ENCODE data around the gene ANKRD44.

The ANKRD44 gene

DNA sequence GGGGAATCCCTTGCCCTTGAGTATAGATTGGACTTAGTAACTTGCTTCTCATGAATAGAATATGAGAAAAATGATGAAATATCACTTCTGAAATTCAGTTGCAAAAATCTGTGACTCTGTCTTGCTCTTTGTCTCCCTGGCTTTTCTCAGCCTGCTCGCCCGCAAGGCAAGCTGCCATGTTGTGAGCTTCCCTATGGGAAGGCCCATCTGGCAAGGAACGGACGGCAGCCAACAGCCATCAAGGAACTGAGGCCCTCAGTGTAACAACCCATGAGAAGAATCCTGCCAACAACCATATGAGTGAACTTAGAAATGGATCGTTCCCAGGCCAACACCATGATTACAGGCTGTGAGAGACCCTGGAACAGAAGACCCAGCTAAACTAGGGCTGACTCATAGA lies 325.7 kb downstream of the ANKRD44 start:
- DNase-seq (ENCODE audit: low spot score) = no peak

DNA sequence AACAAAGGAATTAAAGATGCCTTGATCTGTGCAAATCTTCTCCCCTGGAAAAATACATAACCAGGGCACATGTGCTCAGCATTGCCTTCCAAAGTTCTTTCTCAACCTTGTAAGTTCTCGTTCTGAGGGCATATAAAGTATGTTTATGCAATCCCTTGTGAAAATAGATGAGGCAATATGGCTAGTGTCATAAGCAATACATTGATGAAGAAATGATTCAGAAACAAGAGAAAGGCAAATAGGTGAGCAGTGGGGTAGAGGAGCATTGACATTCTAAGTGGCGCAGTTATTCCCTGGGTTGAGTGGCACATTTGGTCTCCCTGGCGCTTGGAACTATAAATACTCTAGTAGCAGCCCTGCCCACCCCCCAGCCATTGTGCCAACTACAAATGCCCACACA lies 326.6 kb downstream of the ANKRD44 start:
- no peak for DNase-seq (ENCODE audit: low spot score)

DNA sequence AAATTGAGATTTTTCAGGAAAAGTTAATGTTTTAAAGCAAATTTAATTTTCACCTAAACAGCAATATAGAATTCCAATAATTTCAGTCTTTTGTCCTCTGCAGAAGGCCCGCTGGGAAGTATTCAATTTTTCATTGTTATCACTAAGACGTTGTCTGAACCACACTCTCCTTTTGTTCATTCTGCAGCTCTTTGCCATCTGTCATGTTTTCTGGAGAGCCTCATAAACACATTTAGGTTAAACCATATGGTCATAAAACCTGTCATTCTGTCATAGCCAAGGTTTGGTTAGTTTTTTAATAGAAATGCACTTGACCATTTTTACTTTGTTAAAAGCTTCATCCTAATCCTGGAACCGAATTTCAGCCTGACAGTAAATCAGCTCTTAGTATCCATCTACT lies 330.1 kb downstream of the ANKRD44 start:
- no peak for DNase-seq (ENCODE audit: low spot score)

DNA sequence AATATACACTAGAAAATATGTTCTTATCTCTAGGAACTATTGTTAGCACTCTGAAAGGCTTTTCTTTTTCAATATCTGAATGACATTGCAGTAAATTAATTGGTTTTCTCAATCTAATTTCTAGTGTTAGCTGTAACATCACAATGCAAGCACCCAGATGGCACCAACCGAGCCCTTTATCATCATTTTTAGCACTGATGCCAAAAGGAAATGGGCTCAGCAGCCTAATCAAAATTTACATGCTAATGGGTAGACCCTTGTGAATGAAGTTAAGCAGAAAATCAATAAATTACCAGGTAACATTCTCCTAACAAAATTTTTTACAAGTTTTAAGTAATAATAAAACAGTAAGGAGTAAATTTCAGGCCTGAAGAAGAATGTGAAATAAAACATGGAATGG lies 330.6 kb downstream of the ANKRD44 start:
- no peak for DNase-seq (ENCODE audit: low spot score)

DNA sequence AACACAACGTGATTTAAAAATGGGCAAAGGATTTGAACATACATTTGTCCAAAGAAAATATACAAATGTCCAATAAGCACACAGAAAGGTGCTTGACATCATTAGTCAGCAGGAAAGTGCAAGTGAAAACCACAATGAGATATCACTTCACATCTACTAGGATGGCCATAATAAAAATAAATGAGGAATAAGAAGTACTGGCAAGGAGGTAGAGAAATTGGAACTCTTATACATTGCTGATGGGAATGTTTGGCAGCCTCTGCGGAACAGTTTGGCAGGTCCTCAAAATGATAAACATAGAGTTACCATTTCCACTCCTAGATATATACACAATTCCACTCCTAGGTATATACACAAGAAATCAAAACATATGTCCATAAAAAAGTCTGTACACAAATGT lies 333.1 kb downstream of the ANKRD44 start:
- DNase-seq (ENCODE audit: low spot score) = no peak

DNA sequence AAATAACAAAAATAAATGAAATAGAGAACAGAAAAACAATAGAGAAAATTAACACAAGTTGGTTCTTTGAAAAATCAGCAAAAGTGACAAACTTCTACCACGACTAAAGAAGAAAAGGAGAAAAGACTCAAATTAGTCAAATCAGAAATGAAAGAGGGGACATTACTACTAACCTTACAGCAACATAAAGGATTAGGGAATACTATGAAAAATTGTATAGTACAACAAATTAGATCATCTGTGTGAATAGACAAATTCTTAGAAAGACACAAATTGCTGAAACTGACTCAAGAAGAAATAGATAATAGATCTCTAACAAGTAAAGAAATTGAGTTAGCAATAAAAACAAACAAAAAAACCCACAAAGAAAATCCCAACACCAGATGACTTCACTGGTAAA lies 335.6 kb downstream of the ANKRD44 start:
- no peak for DNase-seq (ENCODE audit: low spot score)

DNA sequence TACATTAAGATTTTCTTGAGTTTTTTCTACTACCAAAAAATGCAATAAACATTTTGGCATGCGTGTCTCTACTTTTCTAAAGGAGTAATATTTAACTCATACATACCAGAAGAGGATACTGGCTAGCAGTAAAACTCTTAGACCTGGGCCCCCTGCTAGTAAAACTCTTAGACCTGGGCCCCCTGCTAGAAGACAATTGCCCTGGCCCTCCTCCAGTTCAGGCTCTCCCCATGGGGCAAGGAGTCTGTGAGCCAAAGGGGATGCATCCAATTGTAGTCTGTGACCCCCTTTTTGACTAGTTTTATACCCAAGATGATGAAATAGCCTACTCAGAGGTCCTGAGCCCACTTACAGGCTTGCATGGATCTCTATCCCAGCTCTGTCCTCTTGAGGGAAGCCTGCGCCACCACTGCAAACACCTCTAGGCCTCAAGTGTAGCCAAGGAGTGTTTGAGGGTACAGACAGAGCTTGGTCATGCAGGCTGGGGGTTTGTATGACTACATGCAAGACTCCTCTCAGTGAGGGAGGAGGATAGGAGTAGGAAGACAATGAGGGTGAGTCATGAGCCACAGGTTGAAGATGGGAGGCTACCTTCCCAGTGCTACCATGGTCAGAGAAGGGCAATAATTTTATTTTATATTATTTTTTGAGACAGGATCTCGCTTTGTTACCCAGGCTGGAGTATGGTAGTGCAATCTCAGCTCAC lies 338.9 kb downstream of the ANKRD44 start:
- DNase-seq (ENCODE audit: low spot score) = no peak

DNA sequence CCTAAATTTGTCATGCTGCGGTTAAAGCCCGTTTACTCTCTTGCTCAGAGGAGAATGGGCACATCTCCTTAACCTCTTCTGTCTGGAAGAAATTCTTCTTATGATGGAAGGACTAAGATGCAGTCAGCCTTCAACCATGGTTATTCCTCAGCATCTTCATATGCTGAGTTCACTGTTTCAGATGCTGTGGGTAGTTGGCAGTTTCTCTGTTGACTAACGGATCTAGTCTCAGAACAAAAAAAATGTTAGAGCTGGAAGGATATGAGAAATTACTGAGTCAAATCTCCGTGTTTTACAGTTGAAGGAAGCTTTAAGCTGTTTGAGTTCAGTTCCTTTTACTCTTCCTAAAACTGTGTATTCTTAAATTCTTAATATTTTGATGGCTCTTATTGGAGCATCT lies 340.5 kb downstream of the ANKRD44 start:
- DNase-seq (ENCODE audit: low spot score) = no peak

DNA sequence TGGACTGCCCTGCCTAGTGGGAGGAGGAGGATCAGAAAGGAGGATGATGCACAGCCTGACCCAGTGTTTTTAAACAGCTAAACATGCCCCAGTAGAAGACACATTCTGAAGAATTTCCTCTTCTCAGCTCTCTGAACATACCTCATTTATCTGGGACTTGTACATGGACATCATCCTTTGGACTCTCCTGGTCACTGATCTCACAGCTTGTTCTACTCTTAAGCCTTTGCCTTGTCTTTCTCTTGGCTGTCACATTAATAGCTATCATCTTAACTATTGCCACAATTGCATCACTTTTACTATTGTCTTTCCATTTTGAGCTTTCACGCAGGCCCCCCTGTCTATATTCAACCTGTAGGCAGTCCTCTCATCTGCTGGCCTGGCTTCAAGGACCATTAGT lies 342.1 kb downstream of the ANKRD44 start:
- DNase-seq (ENCODE audit: low spot score) = no peak

DNA sequence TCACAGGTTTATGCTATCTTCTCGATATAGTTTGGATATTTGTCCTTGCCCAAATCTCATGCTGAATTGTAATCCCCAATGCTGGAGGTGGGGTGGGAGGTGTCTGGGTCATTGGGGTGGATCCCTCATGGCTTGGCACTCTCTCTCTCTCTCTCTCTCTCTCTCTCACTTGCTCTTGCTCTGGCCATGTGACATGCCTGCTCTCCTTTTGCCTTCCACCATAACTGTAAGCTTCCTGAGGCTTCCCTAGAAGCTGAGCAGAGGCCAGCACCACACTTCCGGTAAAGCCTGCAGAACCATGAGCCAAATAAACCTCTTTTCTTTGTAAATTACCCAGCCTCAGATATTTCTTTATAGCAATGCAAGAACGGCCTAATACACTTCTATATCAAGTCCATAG lies 342.8 kb downstream of the ANKRD44 start:
- no peak for DNase-seq (ENCODE audit: low spot score)

DNA sequence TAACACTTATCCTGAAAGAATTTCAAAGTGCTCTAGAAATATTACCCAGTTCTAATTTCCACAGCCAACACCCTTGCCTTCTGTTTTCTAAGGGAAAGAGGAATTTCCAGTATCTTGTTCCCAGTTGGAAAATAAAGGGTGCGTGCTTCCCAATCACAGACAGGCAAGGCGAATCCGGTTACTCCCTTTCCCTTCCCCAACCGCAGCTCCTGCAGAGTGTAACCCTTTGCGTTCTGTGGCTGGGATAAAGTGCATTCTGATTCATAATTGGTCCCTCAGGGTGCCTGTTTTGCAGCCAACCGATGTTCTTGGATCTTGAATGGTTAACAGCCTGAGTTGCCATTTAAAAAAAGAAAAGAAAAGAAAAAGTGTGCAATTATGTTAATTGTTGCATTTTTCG lies 343.5 kb downstream of the ANKRD44 start:
- no peak for DNase-seq (ENCODE audit: low spot score)

DNA sequence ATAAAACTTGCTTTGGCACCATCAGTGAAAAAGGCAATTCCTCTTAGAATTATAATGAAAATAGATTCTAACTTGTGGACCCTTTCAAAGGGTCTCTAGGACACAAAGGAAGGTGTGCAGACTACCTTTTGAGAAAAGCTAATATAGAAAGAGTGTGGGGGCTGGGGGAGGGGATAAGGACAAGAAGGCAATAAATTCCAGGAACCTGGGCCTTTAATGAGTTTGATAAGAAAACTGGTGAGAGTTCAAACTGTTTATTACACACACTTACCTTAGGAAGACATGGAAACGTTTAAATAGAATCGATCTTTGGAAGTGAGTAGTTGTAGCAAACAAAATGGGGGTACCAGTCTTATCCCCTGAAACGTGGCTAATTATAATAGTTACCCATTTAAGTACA lies 344.5 kb downstream of the ANKRD44 start:
- DNase-seq (ENCODE audit: low spot score) = no peak

DNA sequence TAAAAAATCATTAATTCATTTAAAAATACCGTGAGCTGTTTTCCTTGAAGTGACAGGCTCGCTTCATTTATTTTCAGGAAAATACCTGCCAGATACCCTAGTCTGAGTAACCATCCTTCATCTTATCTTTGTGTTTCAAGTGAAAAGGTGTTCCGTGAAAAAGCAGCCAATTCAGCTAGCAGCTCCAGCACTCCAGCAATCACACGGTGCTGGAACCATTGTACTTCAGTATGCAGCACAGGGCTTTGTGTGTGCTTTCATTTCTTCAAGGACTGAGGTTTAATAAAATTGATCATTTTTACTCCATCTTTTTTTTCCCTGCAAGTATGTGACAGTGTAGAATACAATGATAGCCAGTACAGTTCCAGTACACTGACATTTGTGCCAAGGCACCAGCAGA lies 344.9 kb downstream of the ANKRD44 start:
- no peak for DNase-seq (ENCODE audit: low spot score)

DNA sequence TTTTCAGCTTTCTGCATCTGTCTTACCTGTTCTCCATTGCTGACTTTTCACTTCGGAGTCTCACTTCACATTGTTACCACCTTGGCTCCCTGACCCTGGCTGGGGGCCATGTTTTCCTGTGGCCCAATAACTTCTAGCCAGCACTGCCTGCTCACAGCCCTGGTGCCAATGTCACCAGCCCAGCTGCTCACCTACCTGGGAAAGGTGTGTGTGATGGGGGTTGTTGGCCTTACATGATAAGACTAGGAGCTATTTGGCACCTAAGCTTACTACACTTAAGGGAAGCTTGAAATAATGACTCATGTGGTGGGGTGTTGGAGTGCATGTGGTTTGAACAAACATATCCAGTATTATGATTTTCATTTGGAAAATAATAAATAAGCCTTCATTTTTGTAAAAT lies 346.6 kb downstream of the ANKRD44 start:
- DNase-seq (ENCODE audit: low spot score) = no peak

DNA sequence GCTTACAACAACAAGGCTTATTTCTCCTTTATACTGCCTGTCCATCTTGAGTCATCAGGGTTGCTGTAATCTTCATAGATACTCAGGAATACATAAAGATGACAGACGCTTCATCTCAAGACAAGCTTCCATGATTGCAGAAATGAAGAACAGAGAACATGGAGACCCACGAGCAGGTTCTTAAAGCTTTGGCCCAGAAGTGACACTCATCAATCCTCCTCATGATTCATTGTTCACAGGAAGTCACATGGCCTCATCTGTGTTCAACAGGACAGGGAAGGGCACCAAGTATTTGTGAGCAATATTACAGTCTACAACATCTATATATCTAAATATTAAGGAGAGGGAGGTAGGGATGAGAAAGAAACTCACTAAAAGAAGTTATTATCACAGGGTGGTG lies 347.5 kb downstream of the ANKRD44 start:
- no peak for DNase-seq (ENCODE audit: low spot score)

DNA sequence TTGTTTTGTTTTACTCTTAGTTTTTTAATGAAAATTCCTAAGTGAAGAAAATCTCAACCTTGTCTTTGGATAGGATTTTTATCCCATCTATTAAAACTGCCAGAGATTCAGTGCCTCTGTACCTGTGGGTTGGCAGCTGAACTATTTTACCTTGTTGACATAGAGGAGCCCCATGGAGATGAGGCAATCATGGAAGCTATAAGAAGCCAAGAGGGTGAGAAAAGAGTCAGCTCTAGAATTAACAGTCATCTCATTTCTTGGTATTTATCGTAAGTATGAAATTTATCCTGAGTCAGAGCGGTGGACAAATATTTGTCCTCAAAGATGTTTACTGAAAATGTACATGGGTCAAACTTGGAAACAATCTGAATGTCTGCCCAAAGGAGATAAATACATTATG lies 348.3 kb downstream of the ANKRD44 start:
- no peak for DNase-seq (ENCODE audit: low spot score)

DNA sequence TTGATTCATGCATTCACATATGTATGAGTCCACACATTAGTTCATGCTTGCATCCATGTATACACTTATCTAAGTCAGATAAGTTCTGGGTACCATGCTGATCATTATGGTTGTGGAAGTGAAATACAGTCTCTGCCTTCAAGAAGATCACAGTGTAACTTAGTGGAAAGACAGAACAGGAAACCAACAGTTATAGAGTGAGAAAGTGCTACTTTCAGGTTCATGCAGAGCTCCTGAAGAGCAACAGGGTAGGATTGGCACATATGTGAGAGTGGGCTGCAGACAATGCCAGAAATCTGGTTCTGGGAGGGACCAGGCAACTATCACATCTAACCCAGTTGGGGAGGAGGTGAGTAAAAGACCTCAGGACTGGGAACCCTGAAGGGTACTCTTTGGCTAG lies 348.7 kb downstream of the ANKRD44 start:
- no peak for DNase-seq (ENCODE audit: low spot score)

DNA sequence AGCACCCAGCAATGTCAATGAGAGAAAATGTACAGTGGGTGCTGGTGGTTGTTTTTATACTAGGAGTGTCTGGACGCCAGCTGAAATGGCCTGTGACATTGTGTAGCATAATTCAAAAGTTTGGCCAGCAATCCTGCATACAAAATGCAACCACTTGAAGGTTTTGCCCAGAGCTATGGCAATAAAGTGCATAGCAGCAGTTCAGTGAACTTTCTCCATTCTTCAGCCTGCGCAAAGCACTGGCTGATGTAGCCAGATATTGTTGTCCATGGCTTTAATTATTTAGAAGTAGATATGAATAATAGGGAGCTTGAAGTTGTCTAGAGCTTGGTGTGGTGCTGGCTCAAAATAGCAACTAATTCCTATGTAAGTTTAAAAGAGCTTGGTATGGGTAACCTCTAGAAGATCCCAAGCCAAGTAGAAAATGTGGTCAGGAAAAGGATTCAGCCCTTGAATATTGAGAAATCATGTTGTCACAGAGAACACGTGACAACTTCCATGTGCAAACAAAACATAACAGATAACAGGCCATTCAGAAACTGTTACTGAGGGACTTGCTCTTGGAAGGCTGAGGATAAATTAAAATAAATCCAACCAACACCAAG lies 350.7 kb downstream of the ANKRD44 start:
- no peak for DNase-seq (ENCODE audit: low spot score)

DNA sequence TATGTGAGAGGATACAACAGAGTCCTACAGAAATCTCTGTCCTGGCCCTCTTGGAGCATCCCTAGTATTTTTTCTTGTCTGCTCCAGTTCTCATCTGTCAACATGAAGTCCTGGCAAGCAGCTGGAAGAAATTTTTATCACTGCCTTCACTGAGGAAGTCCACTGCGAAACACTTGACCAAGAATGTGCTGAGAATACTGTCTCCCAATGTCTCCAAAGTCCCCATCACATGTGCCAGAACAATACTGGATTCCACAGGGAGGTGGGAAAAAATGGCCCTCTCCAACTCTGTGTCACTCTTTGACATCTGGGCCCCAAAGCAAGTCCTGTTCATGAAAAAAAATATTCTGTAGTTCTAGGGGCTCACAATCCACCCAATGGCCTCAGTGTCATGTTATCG lies 351.3 kb downstream of the ANKRD44 start:
- DNase-seq (ENCODE audit: low spot score) = no peak

DNA sequence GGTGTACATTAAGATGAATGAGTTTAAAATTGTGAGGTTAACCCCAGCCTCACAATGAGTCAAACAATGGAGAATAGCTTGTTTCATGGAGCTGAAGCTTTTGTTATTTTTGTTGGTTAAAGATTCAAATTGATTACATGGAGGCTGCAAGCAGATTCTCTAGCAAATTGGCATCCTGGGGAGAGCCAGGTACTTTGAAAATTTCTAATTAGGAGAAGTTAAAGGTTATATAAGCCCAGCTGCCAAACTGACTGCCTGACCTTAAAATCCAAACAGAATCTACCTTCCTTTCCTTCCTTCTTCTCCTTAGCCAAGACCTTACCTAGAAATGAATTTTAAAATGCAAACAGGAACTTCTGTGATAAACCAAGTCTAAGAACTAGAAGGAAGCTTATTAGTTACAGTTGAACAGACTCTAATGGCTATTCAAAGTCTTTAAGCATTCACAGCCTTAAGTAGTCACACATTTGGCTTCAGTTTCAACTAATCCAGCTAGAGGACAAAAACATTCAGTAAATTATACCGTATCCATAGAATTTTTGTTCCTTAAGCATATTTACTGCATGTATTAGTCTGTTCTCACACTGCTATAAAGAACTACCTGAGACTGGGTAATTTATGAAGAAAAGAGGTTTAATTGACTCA lies 352.6 kb downstream of the ANKRD44 start:
- DNase-seq (ENCODE audit: low spot score) = no peak

DNA sequence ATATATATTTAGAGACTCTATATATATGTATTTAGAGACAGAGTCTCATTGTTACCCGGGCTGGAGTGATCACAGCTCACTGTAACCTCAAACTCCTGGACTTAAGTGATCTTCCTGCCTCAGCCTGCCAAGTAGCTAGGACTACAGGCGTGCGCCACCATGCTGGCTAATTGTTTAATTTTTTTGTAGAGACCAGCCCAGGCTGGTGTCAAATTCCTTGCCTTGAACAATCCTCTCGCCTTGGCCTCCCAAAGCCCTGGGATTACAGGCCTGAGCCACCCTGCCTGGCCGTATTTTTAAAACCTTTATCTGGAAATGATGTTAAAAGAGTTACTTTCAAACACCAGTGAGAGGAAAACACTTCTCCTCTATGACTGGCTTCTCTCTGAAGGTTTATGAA lies 353.1 kb downstream of the ANKRD44 start:
- DNase-seq (ENCODE audit: low spot score) = peak; percentile 55

DNA sequence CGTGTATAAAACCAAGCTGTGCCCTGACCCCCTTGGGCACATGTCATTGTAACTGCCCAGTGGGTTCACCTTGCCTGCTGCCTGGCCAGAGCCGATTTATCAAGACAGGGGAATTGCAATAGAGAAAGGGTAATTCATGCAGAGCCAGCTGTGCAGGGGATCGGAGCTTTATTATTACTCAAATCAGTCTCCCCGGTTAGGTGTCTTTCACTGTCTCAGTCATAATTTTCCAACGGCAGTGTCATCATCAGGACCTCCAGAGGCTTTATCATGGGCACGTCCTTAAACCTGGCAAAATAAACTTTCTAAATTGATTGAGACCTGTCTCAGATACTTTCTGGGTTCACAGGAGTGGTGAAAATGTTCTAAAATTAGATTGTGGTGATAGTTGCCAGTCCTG lies 354.5 kb downstream of the ANKRD44 start:
- DNase-seq (ENCODE audit: low spot score) = no peak

DNA sequence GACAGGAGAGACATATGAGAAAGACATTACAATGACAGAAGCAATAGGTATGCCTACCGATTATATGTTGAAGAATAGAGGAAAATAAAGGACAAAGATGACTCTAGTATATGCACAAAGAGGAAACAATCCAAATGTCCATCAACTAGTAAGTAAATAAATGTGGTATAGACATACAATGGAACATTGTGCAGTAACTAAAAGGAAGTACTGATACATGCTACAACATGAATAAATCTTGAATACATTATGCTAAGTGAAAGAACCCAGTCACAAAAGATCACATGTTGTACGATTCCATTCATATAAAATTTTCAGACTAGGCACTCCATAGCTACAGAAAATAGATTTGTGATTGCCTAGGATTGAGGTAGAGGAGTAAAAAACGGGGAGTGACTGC lies 355.5 kb downstream of the ANKRD44 start:
- DNase-seq (ENCODE audit: low spot score) = no peak

DNA sequence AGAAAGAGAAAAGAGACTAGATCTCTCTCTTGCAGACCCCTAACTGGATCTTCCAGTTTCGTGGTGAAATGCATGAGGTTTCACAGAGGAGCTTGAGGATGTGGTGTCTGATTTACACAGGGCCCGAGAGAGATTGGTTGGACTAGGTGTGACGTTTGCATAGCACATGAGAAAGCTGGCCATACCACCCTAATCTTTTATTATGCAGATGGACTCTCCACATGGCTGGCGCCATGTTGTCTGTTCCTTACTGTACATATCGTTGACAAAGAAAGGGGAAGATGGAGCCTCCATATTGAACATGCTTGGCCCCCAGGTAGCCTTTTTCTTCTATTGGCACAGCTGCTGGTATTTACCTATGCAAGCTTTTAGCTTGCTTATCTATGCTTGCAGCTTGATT lies 356.6 kb downstream of the ANKRD44 start:
- no peak for DNase-seq (ENCODE audit: low spot score)

Data from ecto neural progenitor cell (in vitro differentiated cells).